Spleen (tissue), 11 donors: ENCODE measurements around the gene SIRT7. TPM values are rescaled to one million over a fixed set of nuclear protein-coding genes. Genes with fewer than 3 reads are reported as not detected.

Source experiments
- DNase-seq: peaks from one replicate; pipeline ENCODE4 v3.0.0-alpha.2; 2020
- H3K27ac ChIP-seq, 8 donors: fragments of 200-600 bp; sonication (generic) in 7 of 8; 1 replicate in 4 of 8; 2 replicates in 4 of 8; pipeline versions ENCODE4 v1.5.0 to v1.8.0; 2016 to 2021; ENCODE audit warnings: inconsistent platforms in 4 of 8, mild to moderate bottlenecking in 4 of 8, moderate library complexity in 1 of 8
- H3K27me3 ChIP-seq, 7 donors: fragments of 200-600 bp; sonication (generic) in 6 of 7; replicated peaks in 1 of 7; 1 replicate in 4 of 7; 2 replicates in 3 of 7; pipeline versions ENCODE4 v1.5.0 to v1.8.0; 2016 to 2021; ENCODE audit warnings: inconsistent platforms in 3 of 7, mild to moderate bottlenecking in 1 of 7
- H3K36me3 ChIP-seq, 6 donors: fragments of 200-600 bp; sonication (generic) in 5 of 6; 1 replicate in 4 of 6; 2 replicates in 2 of 6; pipeline versions ENCODE4 v1.5.0 to v1.8.0; 2016 to 2021; ENCODE audit warnings: inconsistent platforms in 2 of 6
- H3K4me1 ChIP-seq, 6 donors: fragments of 200-600 bp; sonication (generic) in 5 of 6; 1 replicate in 3 of 6; 2 replicates in 3 of 6; pipeline versions ENCODE4 v1.5.0 to v1.8.0; 2016 to 2021; ENCODE audit warnings: inconsistent platforms in 3 of 6
- H3K4me3 ChIP-seq, 8 donors: fragments of 200-600 bp; sonication (generic) in 7 of 8; 1 replicate in 4 of 8; 2 replicates in 4 of 8; pipeline versions ENCODE4 v1.5.0 to v1.8.0; 2016 to 2021; ENCODE audit warnings: inconsistent platforms in 4 of 8, mild to moderate bottlenecking in 4 of 8, moderate library complexity in 2 of 8
- H3K9me3 ChIP-seq, 8 donors: fragments of 200-600 bp; sonication (generic) in 7 of 8; 1 replicate in 4 of 8; 2 replicates in 4 of 8; pipeline versions ENCODE4 v1.5.0 to v1.8.0; 2016 to 2021; ENCODE audit warnings: inconsistent platforms in 4 of 8
- POLR2A ChIP-seq, 3 donors: fragments of 450-650 bp; IDR thresholded peaks; one replicate each; pipeline ENCODE4 v1.5.1; 2017; ENCODE audit warnings: antibody characterized with exemption in 3 of 3, mild to moderate bottlenecking in 1 of 3
- POLR2AphosphoS5 ChIP-seq, 3 donors: sonication (generic); formaldehyde crosslinking; IDR thresholded peaks; one replicate each; pipeline ENCODE4 v1.5.1; 2017; ENCODE audit warnings: antibody characterized with exemption in 3 of 3
- WGBS, 5 donors: extraction: QIAGEN DNeasy Blood & Tissue Kit in 3 of 5; methylation state at CpG; one replicate each; pipeline versions ENCODE4 v1.1.5 to v1.1.7; 2013 to 2018; 5-methylcytosine and 5-hydroxymethylcytosine counted together
- intact Hi-C: fragments of 100-400 bp; cut with DNase I; formaldehyde crosslinking; loops from one replicate; pipeline ENCODE4 v1.15.0; 2023; ENCODE audit warnings: low total_unique reads
- polyA plus RNA-seq, 3 donors: library from polyadenylated mRNA; stranded (reverse); fragments of 200-250 nt; gene quantifications; one replicate each; pipeline ENCODE4 v1.2.1, GENCODE V29; 2013
- total RNA-seq, 7 donors: library from RNA; depleted of rRNA in 3 of 7; stranded (reverse); fragments of >200 nt in 3 of 7; fragmentation: NEBNext Ultra II Directional in 4 of 7; extraction: Animal tissue kit (Norgen Biotek cat#: 25700) in 4 of 7; gene quantifications; one replicate each; pipeline versions ENCODE4 v1.1.0 to v1.2.1, GENCODE V29; 2016 to 2021
- TF ChIP-seq, protein P1 (sequence below), 11 experiments: fragments of 200-600 bp in 7 of 11; fragments of 450-650 bp in 4 of 11; sonication (generic) in 4 of 11; IDR thresholded peaks in 8 of 11; conservative IDR thresholded peaks in 3 of 11; 1 replicate in 7 of 11; 2 replicates in 4 of 11; pipeline versions ENCODE4 v1.4.0 to v1.8.0; 2016 to 2021; ENCODE audit warnings: antibody characterized with exemption in 11 of 11, inconsistent platforms in 4 of 11, mild to moderate bottlenecking in 1 of 11
- donor health status: healthy with polysubstance abuse.
- donor health status: DM: no; HTN: no; CAD: no; lungs with moderate emphysema.
- donor health status: DM: no; HTN: no; CAD: no.
- donor health status: Bipolar disorder and iron deficiency.
- donor health status: healthy.
- donor health status: DM: no; HTN: no; CAD: no.
- donor health status: DM: yes; HTN: yes; CAD: no.

SIRT7 gene
- total and polyA plus RNA-seq, 10 donors = 28.5 to 54.5 (median 39.1) TPM

DNA sequence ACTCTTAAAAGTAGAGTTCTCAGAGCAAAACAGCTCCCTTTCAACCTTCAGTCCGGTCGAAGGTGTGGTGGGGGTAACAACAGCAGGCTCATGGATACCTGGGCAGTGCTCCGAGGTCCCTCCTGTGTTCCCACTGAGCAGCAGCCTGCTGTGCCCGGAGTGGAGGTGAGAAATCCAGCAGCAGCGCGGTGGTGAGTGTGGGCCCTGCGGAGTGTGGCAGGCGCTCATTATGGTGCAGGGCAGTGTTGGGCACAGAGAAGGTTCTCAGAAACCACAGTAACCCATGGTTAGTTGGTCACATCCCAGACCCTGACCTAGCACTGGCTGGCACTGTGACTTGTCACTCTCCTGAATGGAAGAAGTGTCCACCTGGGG is 52.6 kb downstream of the SIRT7 start:
- H3K36me3 ChIP-seq = peaks cover 0 to 63% (median 24%) of the 10 kb centered on the region in 6 donors
- H3K4me1 ChIP-seq = peaks cover 42 to 93% (median 76%) of the 10 kb centered on the region in 6 donors
- no peak overlapping the region for H3K4me3 ChIP-seq
- TF ChIP-seq POLR2AphosphoS5 (IDR thresholded peaks at IDR 0.05) (no peak), POLR2A (IDR thresholded peaks at IDR 0.05) (no peak)
- TF ChIP-seq, protein P1, sequence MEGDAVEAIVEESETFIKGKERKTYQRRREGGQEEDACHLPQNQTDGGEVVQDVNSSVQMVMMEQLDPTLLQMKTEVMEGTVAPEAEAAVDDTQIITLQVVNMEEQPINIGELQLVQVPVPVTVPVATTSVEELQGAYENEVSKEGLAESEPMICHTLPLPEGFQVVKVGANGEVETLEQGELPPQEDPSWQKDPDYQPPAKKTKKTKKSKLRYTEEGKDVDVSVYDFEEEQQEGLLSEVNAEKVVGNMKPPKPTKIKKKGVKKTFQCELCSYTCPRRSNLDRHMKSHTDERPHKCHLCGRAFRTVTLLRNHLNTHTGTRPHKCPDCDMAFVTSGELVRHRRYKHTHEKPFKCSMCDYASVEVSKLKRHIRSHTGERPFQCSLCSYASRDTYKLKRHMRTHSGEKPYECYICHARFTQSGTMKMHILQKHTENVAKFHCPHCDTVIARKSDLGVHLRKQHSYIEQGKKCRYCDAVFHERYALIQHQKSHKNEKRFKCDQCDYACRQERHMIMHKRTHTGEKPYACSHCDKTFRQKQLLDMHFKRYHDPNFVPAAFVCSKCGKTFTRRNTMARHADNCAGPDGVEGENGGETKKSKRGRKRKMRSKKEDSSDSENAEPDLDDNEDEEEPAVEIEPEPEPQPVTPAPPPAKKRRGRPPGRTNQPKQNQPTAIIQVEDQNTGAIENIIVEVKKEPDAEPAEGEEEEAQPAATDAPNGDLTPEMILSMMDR (IDR thresholded peaks at IDR 0.05 in 8 of 11, conservative IDR thresholded peaks at IDR 0.05 in 3 of 11) = no peak
- no peak overlapping the region for H3K27ac ChIP-seq
- DNase-seq = no peak
- 94 to 97% (median 96%) methylated on average over 7 to 8 of the region's 8 CpGs for WGBS, 5 donors
- intact Hi-C loops = no loop called here
- no peaks in the 10 kb centered on the region for H3K27me3 ChIP-seq
- H3K9me3 ChIP-seq = no peaks in the 10 kb centered on the region

- Histone ChIP-seq H3K27me3 (no peaks in the 10 kb centered on the region), H3K4me1 (peaks cover 38 to 90% (median 73%) of the 10 kb centered on the region in 6 donors), H3K4me3 (no peak overlapping the region), H3K9me3 (no peaks in the 10 kb centered on the region), H3K36me3 (peaks cover 0 to 53% (median 17%) of the 10 kb centered on the region in 6 donors), H3K27ac (peak overlapping the region in 3 of 8 donors; percentile 1 to 14 (median 10))
- intact Hi-C loops = no loop called here
- DNase-seq = no peak
- TF ChIP-seq POLR2AphosphoS5 (IDR thresholded peaks at IDR 0.05) (no peak), POLR2A (IDR thresholded peaks at IDR 0.05) (no peak)
- TF ChIP-seq, protein P1 (IDR thresholded peaks at IDR 0.05 in 8 of 11, conservative IDR thresholded peaks at IDR 0.05 in 3 of 11) = no peak
- WGBS, 5 donors = 73 to 89% (median 82%) methylated on average over 7 to 9 of the region's 9 CpGs
Observed at GRCh38 chr17:81863833-81864768, 53.9 kb downstream of the SIRT7 start.

DNA sequence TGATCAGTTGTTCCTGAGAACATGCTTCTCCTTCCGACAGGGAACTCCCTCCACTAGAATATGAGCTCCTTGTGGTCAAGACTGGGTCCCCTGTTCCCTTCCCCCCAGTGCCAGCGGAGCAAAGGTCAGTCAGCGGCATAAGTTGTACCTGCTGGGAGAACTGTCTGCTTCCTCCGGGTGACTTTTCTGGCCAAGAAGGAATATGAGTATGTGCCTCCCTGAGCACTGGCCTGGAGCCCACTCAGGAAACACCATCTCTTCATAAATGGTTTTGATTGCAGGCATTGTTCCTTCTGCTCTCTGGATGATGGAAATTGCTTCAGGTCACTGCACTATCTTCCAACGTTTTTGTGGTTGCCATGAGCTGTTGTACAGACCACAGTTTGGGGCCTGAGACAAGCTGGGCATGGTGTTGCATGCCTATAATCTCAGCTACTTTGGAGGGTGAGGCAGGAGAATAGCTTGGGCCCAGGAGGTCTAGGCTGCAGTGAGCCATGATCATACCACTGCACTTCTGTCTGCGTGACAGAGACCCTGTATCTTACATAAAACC is 54.8 kb downstream of the SIRT7 start:
- peak overlapping the region in 4 of 8 donors; percentile 1 to 14 (median 6) for H3K27ac ChIP-seq
- no peak overlapping the region for H3K4me3 ChIP-seq
- TF ChIP-seq POLR2A (IDR thresholded peaks at IDR 0.05) (no peak), POLR2AphosphoS5 (IDR thresholded peaks at IDR 0.05) (no peak)
- TF ChIP-seq, protein P1 (IDR thresholded peaks at IDR 0.05 in 8 of 11, conservative IDR thresholded peaks at IDR 0.05 in 3 of 11) = no peak
- peaks cover 39 to 90% (median 73%) of the 10 kb centered on the region in 6 donors for H3K4me1 ChIP-seq
- no peak for DNase-seq
- 56 to 83% (median 59%) methylated on average over 6 of the region's 6 CpGs for WGBS, 5 donors
- no peaks in the 10 kb centered on the region for H3K9me3 ChIP-seq
- intact Hi-C loops = no loop called here
- peaks cover 0 to 53% (median 17%) of the 10 kb centered on the region in 6 donors for H3K36me3 ChIP-seq
- no peaks in the 10 kb centered on the region for H3K27me3 ChIP-seq

Other genes with a start within 250 kb of the SIRT7 start
- 10 to 100 TPM; 22.5 to 36.6 (median 29.1) TPM for gene ARL16, start 234.4 kb downstream of the SIRT7 start, total RNA-seq
- gene ARL16, start 234.4 kb downstream of the SIRT7 start, polyA plus RNA-seq = 10 to 100 TPM; 56.0 to 93.5 (median 79.8) TPM
- gene HGS, start 234.2 kb downstream of the SIRT7 start, total RNA-seq = 100 to 1,000 TPM in 4 of 7 donors, 10 to 100 TPM in 3; 62.3 to 134 (median 106) TPM
- 100 to 1,000 TPM in 2 of 3 donors, 10 to 100 TPM in 1; 61.3 to 133 (median 119) TPM for gene HGS, start 234.2 kb downstream of the SIRT7 start, polyA plus RNA-seq
- gene MRPL12, start 214.8 kb downstream of the SIRT7 start, total RNA-seq = 10 to 100 TPM; 36.2 to 68.5 (median 43.2) TPM
- 100 to 1,000 TPM in 2 of 3 donors, 10 to 100 TPM in 1; 71.7 to 160 (median 121) TPM for gene MRPL12, start 214.8 kb downstream of the SIRT7 start, polyA plus RNA-seq
- 1 to 10 TPM; 2.9 to 7.5 (median 3.7) TPM for gene SLC25A10, start 205.9 kb downstream of the SIRT7 start, total RNA-seq
- 1 to 10 TPM; 4.7 to 7.7 (median 6.9) TPM for gene SLC25A10, start 205.9 kb downstream of the SIRT7 start, polyA plus RNA-seq
- under 1 TPM in 1 of 7 donors, not detected in 6; 0.37 TPM for gene GCGR, start 114.0 kb downstream of the SIRT7 start, total RNA-seq
- under 1 TPM; 0.06 to 0.15 (median 0.13) TPM for gene GCGR, start 114.0 kb downstream of the SIRT7 start, polyA plus RNA-seq
- gene MCRIP1, start 84.9 kb downstream of the SIRT7 start, total RNA-seq = 10 to 100 TPM; 47.5 to 71.3 (median 52.6) TPM
- gene MCRIP1, start 84.9 kb downstream of the SIRT7 start, polyA plus RNA-seq = 100 to 1,000 TPM in 2 of 3 donors, 10 to 100 TPM in 1; 75.9 to 182 (median 111) TPM
- not detected for gene PPP1R27, start 83.1 kb downstream of the SIRT7 start, total RNA-seq
- gene PPP1R27, start 83.1 kb downstream of the SIRT7 start, polyA plus RNA-seq = under 1 TPM in 2 of 3 donors, not detected in 1; 0.09 to 0.39 TPM
- 1,000 to 10,000 TPM in 3 of 7 donors, 100 to 1,000 TPM in 4; 561 to 1,208 (median 823) TPM for gene P4HB, start 57.6 kb downstream of the SIRT7 start, total RNA-seq
- 100 to 1,000 TPM; 161 to 366 (median 188) TPM for gene P4HB, start 57.6 kb downstream of the SIRT7 start, polyA plus RNA-seq
- 100 to 1,000 TPM; 155 to 392 (median 293) TPM for gene ARHGDIA, start 46.8 kb downstream of the SIRT7 start, total RNA-seq
- gene ARHGDIA, start 46.8 kb downstream of the SIRT7 start, polyA plus RNA-seq = 100 to 1,000 TPM; 131 to 261 (median 137) TPM
- gene ALYREF, start 26.6 kb downstream of the SIRT7 start, total RNA-seq = 10 to 100 TPM; 31.5 to 70.0 (median 50.7) TPM
- 10 to 100 TPM; 23.6 to 56.6 (median 45.7) TPM for gene ALYREF, start 26.6 kb downstream of the SIRT7 start, polyA plus RNA-seq
- gene ANAPC11, start 26.5 kb downstream of the SIRT7 start, total RNA-seq = 10 to 100 TPM; 52.9 to 99.4 (median 54.9) TPM
- gene ANAPC11, start 26.5 kb downstream of the SIRT7 start, polyA plus RNA-seq = 100 to 1,000 TPM; 113 to 184 (median 179) TPM
- gene NPB, start 15.9 kb downstream of the SIRT7 start, total RNA-seq = 1 to 10 TPM in 3 of 7 donors, under 1 TPM in 3, not detected in 1; 0.23 to 2.9 (median 0.74) TPM
- 1 to 10 TPM; 2.2 to 4.8 (median 3.0) TPM for gene NPB, start 15.9 kb downstream of the SIRT7 start, polyA plus RNA-seq
- 10 to 100 TPM; 12.5 to 25.5 (median 14.6) TPM for gene PCYT2, start 6.8 kb downstream of the SIRT7 start, total RNA-seq
- gene PCYT2, start 6.8 kb downstream of the SIRT7 start, polyA plus RNA-seq = 10 to 100 TPM; 16.1 to 22.7 (median 19.4) TPM
- 10 to 100 TPM; 22.3 to 41.4 (median 24.2) TPM for gene MAFG, start 9.6 kb upstream of the SIRT7 start, total RNA-seq
- 10 to 100 TPM in 1 of 3 donors, 1 to 10 TPM in 2; 3.2 to 14.2 (median 3.7) TPM for gene MAFG, start 9.6 kb upstream of the SIRT7 start, polyA plus RNA-seq
- 10 to 100 TPM in 1 of 7 donors, 1 to 10 TPM in 6; 3.4 to 10.8 (median 5.5) TPM for gene PYCR1, start 19.1 kb upstream of the SIRT7 start, total RNA-seq
- 1 to 10 TPM; 1.7 to 6.4 (median 5.0) TPM for gene PYCR1, start 19.1 kb upstream of the SIRT7 start, polyA plus RNA-seq
- not detected for gene MYADML2, start 29.1 kb upstream of the SIRT7 start, total RNA-seq
- gene MYADML2, start 29.1 kb upstream of the SIRT7 start, polyA plus RNA-seq = not detected
- gene NOTUM, start 43.0 kb upstream of the SIRT7 start, total RNA-seq = under 1 TPM in 2 of 7 donors, not detected in 5; 0.28 to 0.85 TPM
- under 1 TPM; 0.03 to 0.11 (median 0.06) TPM for gene NOTUM, start 43.0 kb upstream of the SIRT7 start, polyA plus RNA-seq
- 10 to 100 TPM; 20.2 to 44.5 (median 26.0) TPM for gene ASPSCR1, start 59.5 kb upstream of the SIRT7 start, total RNA-seq
- gene ASPSCR1, start 59.5 kb upstream of the SIRT7 start, polyA plus RNA-seq = 10 to 100 TPM; 33.7 to 58.8 (median 55.5) TPM
- 10 to 100 TPM; 25.4 to 36.0 (median 29.8) TPM for gene CENPX, start 104.7 kb upstream of the SIRT7 start, total RNA-seq
- gene CENPX, start 104.7 kb upstream of the SIRT7 start, polyA plus RNA-seq = 10 to 100 TPM; 69.4 to 91.8 (median 79.0) TPM
- gene LRRC45, start 105.1 kb upstream of the SIRT7 start, total RNA-seq = 10 to 100 TPM in 6 of 7 donors, 1 to 10 TPM in 1; 7.5 to 13.7 (median 11.5) TPM
- gene LRRC45, start 105.1 kb upstream of the SIRT7 start, polyA plus RNA-seq = 10 to 100 TPM; 13.6 to 23.4 (median 20.0) TPM
- 1 to 10 TPM in 2 of 7 donors, under 1 TPM in 3, not detected in 2; 0.60 to 1.4 (median 0.66) TPM for gene RAC3, start 113.5 kb upstream of the SIRT7 start, total RNA-seq
- gene RAC3, start 113.5 kb upstream of the SIRT7 start, polyA plus RNA-seq = 1 to 10 TPM; 1.0 to 3.4 (median 2.0) TPM
- gene DCXR, start 119.5 kb upstream of the SIRT7 start, total RNA-seq = 10 to 100 TPM; 44.2 to 82.5 (median 54.9) TPM
- gene DCXR, start 119.5 kb upstream of the SIRT7 start, polyA plus RNA-seq = 10 to 100 TPM; 74.8 to 88.0 (median 87.6) TPM
- gene RFNG, start 133.6 kb upstream of the SIRT7 start, total RNA-seq = 10 to 100 TPM; 21.4 to 36.3 (median 26.0) TPM
- 10 to 100 TPM; 24.5 to 42.3 (median 41.5) TPM for gene RFNG, start 133.6 kb upstream of the SIRT7 start, polyA plus RNA-seq
- gene GPS1, start 133.7 kb upstream of the SIRT7 start, total RNA-seq = 10 to 100 TPM; 61.5 to 77.2 (median 66.5) TPM
- 100 to 1,000 TPM in 1 of 3 donors, 10 to 100 TPM in 2; 69.5 to 109 (median 95.4) TPM for gene GPS1, start 133.7 kb upstream of the SIRT7 start, polyA plus RNA-seq
- gene DUS1L, start 147.6 kb upstream of the SIRT7 start, total RNA-seq = 100 to 1,000 TPM in 3 of 7 donors, 10 to 100 TPM in 4; 76.4 to 114 (median 87.9) TPM
- gene DUS1L, start 147.6 kb upstream of the SIRT7 start, polyA plus RNA-seq = 100 to 1,000 TPM; 130 to 174 (median 173) TPM
- 10 to 100 TPM; 20.6 to 45.2 (median 22.3) TPM for gene FASN, start 180.1 kb upstream of the SIRT7 start, total RNA-seq
- gene FASN, start 180.1 kb upstream of the SIRT7 start, polyA plus RNA-seq = 10 to 100 TPM in 1 of 3 donors, 1 to 10 TPM in 2; 9.3 to 14.7 (median 9.3) TPM